Activated CD8-positive, alpha-beta memory T cell treated with anti-CD3 and anti-CD28 coated beads, Interleukin-2, amount 50 U/mL, for 4 hours (primary cell): ENCODE measurements around the gene ACP3.
"Not testable (repeated sequence)": the region's sequence is repeated elsewhere in the genome, so short reads cannot be mapped to it uniquely, and the experiment has no call there.

Source experiments
- DNase-seq: peaks from one replicate; pipeline ENCODE4 v3.0.0-alpha.2; 2020

Gene ACP3

DNA sequence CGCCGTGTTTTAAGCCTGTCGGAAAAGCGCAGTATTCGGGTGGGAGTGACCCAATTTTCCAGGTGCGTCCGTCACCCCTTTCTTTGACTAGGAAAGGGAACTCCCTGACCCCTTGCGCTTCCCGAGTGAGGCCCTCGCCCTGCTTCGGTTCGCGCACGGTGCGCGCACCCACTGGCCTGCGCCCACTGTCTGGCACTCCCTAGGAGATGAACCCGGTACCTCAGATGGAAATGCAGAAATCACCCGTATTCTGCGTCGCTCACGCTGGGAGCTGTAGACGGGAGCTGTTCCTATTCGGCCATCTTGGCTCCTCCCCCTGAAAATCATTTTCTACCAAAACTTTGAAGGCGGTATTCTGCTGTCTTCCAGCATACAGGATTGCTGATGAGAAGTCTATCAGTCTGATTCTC, 59.7 kb downstream of the ACP3 start:
- DNase-seq = not testable (repeated sequence)

DNA sequence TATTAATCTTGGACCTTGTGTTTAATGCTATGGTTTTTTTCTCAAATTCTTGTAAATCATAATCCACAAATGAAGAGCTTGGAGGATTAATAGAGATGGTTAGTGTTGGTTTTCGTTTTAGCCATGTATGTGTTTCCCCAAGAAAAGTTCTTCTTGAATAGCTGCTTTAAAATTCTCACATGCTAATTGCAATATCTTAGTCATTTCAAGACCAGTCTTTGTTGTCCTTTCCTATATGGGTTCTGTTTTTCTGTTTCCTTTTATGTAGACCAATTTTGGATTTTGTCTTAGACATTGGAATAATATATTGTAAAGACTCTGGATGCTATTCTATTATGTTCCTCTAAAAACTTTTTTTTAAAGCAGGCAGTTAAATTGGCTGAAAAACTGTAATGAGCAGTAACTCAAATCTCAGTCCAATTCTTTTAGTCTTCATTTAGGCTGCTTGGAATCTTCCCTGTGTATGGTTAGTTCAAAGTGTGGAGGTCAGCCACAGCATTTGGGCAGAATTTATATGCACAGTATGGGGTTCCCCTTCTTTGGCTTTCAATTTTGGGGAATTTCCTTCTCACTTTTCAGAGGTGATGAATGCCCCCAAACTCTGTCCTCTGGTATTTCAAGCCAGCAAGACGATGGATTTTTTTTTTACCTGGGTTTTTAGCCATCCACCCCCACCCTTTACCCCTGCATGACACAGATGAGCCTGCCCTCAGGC, 61.0 kb downstream of the ACP3 start:
- DNase-seq = no peak

GRCh38 chr3:132378846-132379245, 61.6 kb downstream of the ACP3 start:
- no peak for DNase-seq

- no peak for DNase-seq
Measured at GRCh38 chr3:132380920-132381319, 63.7 kb downstream of the ACP3 start.

- no peak for DNase-seq
Measured at GRCh38 chr3:132381348-132381944, 64.2 kb downstream of the ACP3 start.

GRCh38 chr3:132382267-132382666, 65.1 kb downstream of the ACP3 start:
- no peak for DNase-seq

- no peak for DNase-seq
Measured at GRCh38 chr3:132382688-132383194, 65.5 kb downstream of the ACP3 start.

DNA sequence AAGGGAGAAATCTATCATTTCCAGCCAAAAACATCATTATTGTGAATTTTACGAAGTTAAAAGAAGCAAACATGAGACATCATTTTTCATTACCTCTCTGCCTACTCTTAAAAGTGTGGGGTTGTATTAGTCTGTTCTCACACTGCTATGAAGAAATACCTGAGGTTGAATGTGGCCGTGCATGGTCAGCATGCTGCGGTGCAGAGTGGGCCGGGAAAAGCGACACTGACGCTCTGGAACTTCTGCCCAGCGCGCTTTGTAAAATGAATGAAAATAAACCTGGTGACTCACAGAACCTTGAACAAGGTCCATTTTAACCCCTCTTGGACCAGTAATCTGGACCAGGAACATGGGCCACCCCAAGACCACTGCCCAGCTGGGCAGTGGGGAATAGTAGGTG, 69.1 kb downstream of the ACP3 start:
- no peak for DNase-seq

GRCh38 chr3:132392675-132393074, 75.5 kb downstream of the ACP3 start:
- not testable (repeated sequence) for DNase-seq

DNA sequence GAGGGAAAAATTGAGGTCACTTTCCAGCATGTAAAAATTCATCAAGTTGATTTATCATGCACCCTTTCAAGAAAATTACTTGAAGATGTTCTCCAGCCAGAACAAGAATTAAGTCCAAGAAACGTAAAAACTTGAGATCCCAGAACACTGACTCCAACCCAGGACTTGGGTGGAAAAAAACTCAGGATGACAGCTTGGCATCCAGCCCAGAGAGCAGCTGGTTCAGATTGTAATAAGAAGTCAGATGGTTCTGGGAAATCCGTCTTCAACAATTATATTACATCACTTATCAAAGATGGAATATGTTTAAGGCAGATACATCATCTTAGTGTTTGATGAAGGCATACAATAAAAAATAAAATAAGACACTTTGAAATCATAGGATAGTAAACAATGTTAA, 77.1 kb downstream of the ACP3 start:
- no peak for DNase-seq

DNA sequence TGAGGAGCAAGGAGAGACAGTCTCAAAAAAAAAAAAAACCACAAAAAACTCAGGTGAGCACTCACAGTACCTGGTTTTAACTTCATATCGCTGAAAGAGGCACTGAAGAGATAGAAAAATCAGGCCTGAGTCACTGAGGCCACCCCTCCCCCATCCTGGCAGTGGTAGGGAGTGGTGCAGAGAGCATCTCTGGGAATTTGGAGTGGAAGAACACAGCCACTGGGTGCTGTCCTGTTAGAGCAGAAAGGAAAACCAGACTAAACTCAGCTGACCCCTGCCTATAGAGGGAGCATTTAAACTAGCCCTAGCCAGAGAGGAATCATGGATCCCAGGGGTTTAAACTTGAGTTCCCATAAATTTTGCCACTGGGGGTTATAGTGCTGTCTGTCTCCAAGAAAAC, 77.9 kb downstream of the ACP3 start:
- no peak for DNase-seq

GRCh38 chr3:132396255-132396654, 79.0 kb downstream of the ACP3 start:
- no peak for DNase-seq

GRCh38 chr3:132396776-132397175, 79.6 kb downstream of the ACP3 start:
- DNase-seq = not testable (repeated sequence)

DNA sequence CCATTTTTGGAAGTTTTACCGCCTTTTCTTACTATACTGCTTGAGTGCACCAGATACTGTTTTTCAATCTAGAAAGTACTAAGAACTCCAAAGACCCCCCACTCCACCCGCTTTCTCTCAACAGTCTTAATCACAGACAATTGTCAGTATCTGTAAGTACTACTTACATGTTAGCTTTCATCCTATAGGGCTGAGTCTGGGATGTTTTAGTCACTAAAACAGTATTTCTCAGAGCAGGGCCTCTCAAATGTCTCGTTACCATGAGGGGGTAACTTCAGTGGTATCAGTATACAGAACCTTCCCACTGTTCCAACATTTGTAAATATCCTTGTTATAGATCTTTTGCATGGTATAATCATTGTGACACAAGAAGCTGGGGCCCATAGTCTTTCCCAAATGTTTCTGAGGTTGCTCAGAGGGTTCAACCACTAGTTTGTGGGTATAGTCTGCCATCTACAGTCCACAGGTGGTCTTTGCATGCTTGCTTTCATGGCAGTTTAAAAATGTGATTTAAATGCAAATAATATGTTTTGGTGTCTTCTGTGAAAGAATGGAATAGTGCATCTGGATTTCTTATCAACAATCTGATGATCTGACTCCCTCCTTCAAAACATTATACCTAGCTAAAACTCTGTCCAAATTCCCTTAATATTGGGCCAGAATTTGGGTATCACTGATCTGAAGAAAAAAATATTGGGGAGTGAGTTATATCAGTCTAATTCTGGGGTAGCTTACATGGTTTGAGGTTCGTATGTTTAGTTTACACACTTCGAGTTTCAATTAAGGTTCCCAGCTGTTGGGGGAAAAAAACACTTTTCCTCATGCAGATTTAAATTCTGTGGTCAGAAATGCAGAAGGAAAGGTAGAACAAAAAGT, 82.1 kb downstream of the ACP3 start:
- no peak for DNase-seq

- no peak for DNase-seq
Measured at GRCh38 chr3:132401255-132401654, 84.0 kb downstream of the ACP3 start.

GRCh38 chr3:132404276-132404675, 87.1 kb downstream of the ACP3 start:
- no peak for DNase-seq

DNA sequence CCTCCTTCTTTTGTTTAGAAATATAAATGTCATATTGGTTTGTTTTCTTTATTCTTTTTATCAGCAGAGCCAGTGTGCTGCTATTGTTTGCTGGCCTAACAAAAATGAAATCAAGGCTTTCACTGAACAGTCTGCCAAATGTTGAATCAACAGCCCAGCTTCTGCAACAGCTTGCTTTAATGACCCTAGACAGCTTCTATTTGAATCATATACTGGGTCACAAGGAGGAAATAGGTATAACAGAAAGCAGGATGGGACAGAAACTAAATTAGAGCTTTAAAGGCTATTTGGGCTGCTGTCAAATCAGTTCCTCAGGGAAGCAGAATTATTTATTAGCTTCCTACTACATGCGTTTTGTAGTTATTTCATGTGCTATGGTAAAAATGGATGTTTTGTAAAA, 88.0 kb downstream of the ACP3 start:
- no peak for DNase-seq

GRCh38 chr3:132405609-132406299, 88.5 kb downstream of the ACP3 start:
- DNase-seq = no peak

GRCh38 chr3:132406587-132406986, 89.4 kb downstream of the ACP3 start:
- DNase-seq = no peak

DNA sequence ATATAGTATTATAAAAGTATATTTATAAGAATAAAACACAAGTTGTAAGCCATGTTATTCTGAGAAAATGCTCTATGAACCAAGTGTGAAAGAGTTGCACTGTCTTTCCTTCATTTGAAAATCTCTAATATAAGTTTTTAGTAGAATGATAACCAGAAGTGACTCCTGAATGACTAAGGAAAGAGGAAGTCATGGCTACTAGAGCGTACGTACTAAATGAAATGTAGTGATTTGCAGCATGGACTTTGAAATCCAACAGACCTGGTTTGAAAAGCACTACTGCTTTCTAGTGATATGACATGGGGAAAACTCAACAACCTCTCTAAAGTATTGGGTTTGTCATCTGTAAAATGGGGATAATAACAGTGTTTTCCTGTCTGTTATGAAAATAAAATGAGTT, 89.8 kb downstream of the ACP3 start:
- DNase-seq = no peak
